Large intestine (tissue), 3 donors: ENCODE measurements around the gene PPEF1. TPM values are rescaled to one million over a fixed set of nuclear protein-coding genes. Genes with fewer than 3 reads are reported as not detected.
"Not testable (repeated sequence)": the region's sequence is repeated elsewhere in the genome, so short reads cannot be mapped to it uniquely, and the experiment has no call there.

ENCODE experiments used
- DNase-seq, 2 donors: peaks; one replicate each; pipeline versions ENCODE4 v3.0.0 to v3.0.0-alpha.2; 2013
- H3K27ac ChIP-seq: one replicate; pipeline ENCODE4 v1.5.1; 2013; ENCODE audit warnings: low read length
- H3K27me3 ChIP-seq: 2 replicates; pipeline ENCODE4 v1.6.1; 2013; ENCODE audit warnings: low read length; ENCODE audit not compliant: control insufficient read depth, insufficient read depth
- H3K36me3 ChIP-seq: 2 replicates; pipeline ENCODE4 v1.6.1; 2013; ENCODE audit warnings: low read length; ENCODE audit not compliant: control insufficient read depth, insufficient read depth
- H3K4me1 ChIP-seq: one replicate; pipeline ENCODE4 v1.6.1; 2013; ENCODE audit warnings: low read length; ENCODE audit not compliant: control insufficient read depth, insufficient read depth
- H3K4me3 ChIP-seq: one replicate; pipeline ENCODE4 v1.5.1; 2013; ENCODE audit warnings: low read length
- H3K9me3 ChIP-seq: one replicate; pipeline ENCODE4 v1.6.1; 2013; ENCODE audit warnings: mild to moderate bottlenecking, low read depth, low read length, moderate library complexity; ENCODE audit not compliant: control insufficient read depth
- WGBS: methylation state at CpG from one replicate; pipeline ENCODE4 v1.1.5; 2013; ENCODE audit warnings: low lambda C conversion rate; ENCODE audit not compliant: insufficient coverage; 5-methylcytosine and 5-hydroxymethylcytosine counted together
- polyA plus RNA-seq: library from polyadenylated mRNA; unstranded; fragments of 120-200 nt; gene quantifications from one replicate; pipeline ENCODE4 v1.2.1, GENCODE V29; 2013

The PPEF1 gene
- polyA plus RNA-seq, 1 donor, result 1.7 TPM

DNA sequence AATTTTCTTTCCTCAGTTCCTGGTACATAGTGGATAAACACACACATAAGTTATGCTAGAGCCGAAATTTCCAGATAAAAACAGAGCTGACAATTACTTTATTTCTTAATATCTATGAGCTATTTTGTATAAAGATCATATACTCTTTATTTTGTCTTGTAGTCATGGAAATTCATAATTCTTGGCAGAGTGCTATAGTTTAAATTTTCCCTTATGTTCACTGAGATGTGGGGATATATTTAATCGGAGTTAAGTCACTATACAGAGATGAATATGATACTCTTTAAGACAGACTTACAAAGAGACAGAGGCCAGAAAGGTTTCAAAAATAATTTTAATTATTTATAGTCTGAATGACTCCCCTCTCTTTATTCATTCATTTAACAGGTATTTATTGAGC is 89.7 kb downstream of the PPEF1 start:
- no peaks in the 10 kb centered on the region for H3K9me3 ChIP-seq
- no peaks in the 10 kb centered on the region for H3K36me3 ChIP-seq
- no peak overlapping the region for H3K27ac ChIP-seq
- WGBS, result no CpG with 5 or more reads among the region's 2 CpGs
- no peak for DNase-seq
- no peaks in the 10 kb centered on the region for H3K4me1 ChIP-seq
- H3K27me3 ChIP-seq, result no peaks in the 10 kb centered on the region
- H3K4me3 ChIP-seq, result no peak overlapping the region

GRCh38 chrX:18799911-18800310 is 92.5 kb downstream of the PPEF1 start:
- Histone ChIP-seq H3K4me1 (no peaks in the 10 kb centered on the region), H3K4me3 (no peak overlapping the region), H3K36me3 (no peaks in the 10 kb centered on the region), H3K27me3 (no peaks in the 10 kb centered on the region), H3K27ac (no peak overlapping the region), H3K9me3 (no peaks in the 10 kb centered on the region)
- WGBS, result no CpG with 5 or more reads among the region's 2 CpGs
- DNase-seq, result no peak

DNA sequence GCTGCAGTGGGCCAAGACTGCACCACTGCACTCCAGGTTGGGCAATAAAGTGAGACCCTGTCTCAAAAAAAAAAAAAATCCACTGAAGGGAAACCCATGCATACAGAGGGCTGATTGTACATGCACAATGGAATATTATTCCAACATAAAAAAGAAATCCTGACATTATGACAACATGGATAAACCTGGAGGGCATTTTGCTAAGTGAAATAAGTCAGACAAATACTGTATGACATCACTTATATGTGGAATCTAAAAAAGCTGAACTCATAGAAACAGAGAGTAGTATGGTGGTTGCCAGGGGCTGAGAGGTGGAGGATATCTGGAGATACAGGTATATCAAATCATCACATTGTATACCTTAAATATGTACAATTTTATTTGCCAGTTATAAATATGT is 102.2 kb downstream of the PPEF1 start:
- Histone ChIP-seq H3K36me3 (no peaks in the 10 kb centered on the region), H3K27ac (no peak overlapping the region), H3K9me3 (no peaks in the 10 kb centered on the region), H3K4me1 (no peaks in the 10 kb centered on the region), H3K4me3 (no peak overlapping the region), H3K27me3 (no peaks in the 10 kb centered on the region)
- DNase-seq, result no peak

GRCh38 chrX:18810416-18810815 is 103.0 kb downstream of the PPEF1 start:
- Histone ChIP-seq H3K4me1 (no peaks in the 10 kb centered on the region), H3K36me3 (no peaks in the 10 kb centered on the region), H3K27me3 (no peaks in the 10 kb centered on the region), H3K4me3 (no peak overlapping the region), H3K27ac (no peak overlapping the region), H3K9me3 (no peaks in the 10 kb centered on the region)
- 100% methylated on average over 1 of the region's 2 CpGs for WGBS
- no peak for DNase-seq

DNA sequence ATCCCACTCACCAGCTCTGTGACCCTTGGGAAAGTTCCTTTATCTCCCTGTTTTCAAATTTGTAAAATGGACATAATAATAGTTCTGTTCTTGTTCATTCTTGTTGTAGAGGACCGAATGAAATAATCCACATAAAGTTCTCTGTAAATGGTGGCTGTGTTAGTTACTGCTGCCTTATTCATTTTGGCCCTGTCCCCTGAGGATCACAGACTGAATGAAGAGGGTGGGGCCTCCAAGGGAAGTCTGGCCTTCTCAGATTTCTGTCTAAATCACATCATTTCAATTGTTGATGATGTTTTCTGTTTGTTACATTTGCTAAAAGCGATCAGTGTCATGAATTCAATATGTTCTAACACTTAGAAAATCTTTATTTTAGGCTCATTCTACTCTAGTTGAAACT is 117.9 kb downstream of the PPEF1 start:
- H3K27ac ChIP-seq, result no peak overlapping the region
- 40% methylated on average over 1 of the region's 2 CpGs for WGBS
- H3K4me3 ChIP-seq, result no peak overlapping the region

DNA sequence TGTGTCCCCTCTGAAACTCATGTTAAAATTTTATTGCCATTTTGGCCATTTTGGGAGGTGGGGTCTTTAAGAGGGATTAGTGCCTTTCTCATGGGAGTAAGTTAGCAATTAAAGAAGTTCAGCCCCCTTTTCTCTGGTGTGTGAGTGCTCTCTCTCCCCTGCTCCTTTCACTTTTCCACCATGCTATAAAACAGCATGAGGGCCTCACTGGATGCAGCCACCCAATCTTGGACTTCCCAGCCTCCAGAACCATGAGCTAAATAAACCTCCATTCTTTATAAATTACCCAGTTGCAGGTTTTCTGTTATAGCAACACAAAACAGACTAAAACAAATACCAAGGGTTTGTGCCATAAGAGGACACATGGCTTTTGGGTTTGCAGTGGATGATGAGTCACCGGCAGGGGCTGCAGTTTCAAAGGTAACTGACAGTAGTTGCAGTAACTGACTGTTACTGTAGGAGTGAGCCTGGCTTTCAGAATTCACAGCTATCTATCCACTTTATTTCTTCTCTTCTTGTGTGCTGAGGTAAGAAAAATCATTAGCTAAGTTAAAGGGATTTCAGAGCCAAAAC is 121.5 kb downstream of the PPEF1 start:
- no CpG with 5 or more reads among the region's 1 CpG for WGBS
- no peaks in the 10 kb centered on the region for H3K9me3 ChIP-seq
- no peak for DNase-seq
- no peak overlapping the region for H3K4me3 ChIP-seq
- H3K27ac ChIP-seq, result no peak overlapping the region
- H3K36me3 ChIP-seq, result no peaks in the 10 kb centered on the region
- no peaks in the 10 kb centered on the region for H3K4me1 ChIP-seq
- no peaks in the 10 kb centered on the region for H3K27me3 ChIP-seq

More for the DNA sequence above, 117.9 kb downstream of the PPEF1 start:
- H3K27me3 ChIP-seq, result no peaks in the 10 kb centered on the region
- no peak for DNase-seq
- no peaks in the 10 kb centered on the region for H3K4me1 ChIP-seq
- no peaks in the 10 kb centered on the region for H3K36me3 ChIP-seq
- H3K9me3 ChIP-seq, result no peaks in the 10 kb centered on the region

- no peak overlapping the region for H3K27ac ChIP-seq
- H3K36me3 ChIP-seq, result no peaks in the 10 kb centered on the region
- H3K4me3 ChIP-seq, result no peak overlapping the region
- no peaks in the 10 kb centered on the region for H3K9me3 ChIP-seq
- no peaks in the 10 kb centered on the region for H3K27me3 ChIP-seq
- H3K4me1 ChIP-seq, result no peaks in the 10 kb centered on the region
- DNase-seq, result no peak
- WGBS, result no CpG with 5 or more reads among the region's 22 CpGs
Observed at GRCh38 chrX:18833071-18833731, 125.8 kb downstream of the PPEF1 start.

DNA sequence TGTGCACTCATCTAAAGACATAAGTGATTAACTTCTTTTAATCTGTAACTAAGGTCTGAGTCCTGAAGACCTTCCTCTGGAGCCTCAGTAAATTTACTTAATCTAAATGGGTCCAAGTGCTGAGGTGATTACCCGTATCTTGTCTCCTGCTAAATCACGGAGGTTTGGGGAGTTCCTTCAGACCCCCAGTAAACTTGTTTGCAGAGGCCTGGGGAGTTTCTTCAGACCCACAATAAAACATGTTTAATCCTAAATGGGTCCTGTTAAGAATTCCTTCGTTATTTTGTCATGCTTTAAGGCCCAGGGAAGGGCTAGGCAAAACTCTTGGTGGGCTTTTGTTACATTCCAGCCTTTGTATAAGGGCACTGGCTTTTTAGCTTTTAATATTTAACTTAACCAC is 140.5 kb downstream of the PPEF1 start:
- not testable (repeated sequence) for DNase-seq, H3K4me1 ChIP-seq, H3K4me3 ChIP-seq, H3K36me3 ChIP-seq, H3K9me3 ChIP-seq, H3K27me3 ChIP-seq, H3K27ac ChIP-seq
- WGBS, result no CpG with 5 or more reads among the region's 3 CpGs

GRCh38 chrX:18855919-18856644 is 148.6 kb downstream of the PPEF1 start:
- Histone ChIP-seq H3K9me3 (no peaks in the 10 kb centered on the region), H3K4me3 (no peak overlapping the region), H3K27me3 (no peaks in the 10 kb centered on the region), H3K4me1 (no peaks in the 10 kb centered on the region), H3K36me3 (no peaks in the 10 kb centered on the region), H3K27ac (no peak overlapping the region)
- DNase-seq, result no peak
- no CpG with 5 or more reads among the region's 1 CpG for WGBS

- no peak for DNase-seq
- Histone ChIP-seq H3K4me1 (no peaks in the 10 kb centered on the region), H3K9me3 (no peaks in the 10 kb centered on the region), H3K27ac (no peak overlapping the region), H3K4me3 (no peak overlapping the region), H3K27me3 (no peaks in the 10 kb centered on the region), H3K36me3 (no peaks in the 10 kb centered on the region)
- no CpG with 5 or more reads among the region's 1 CpG for WGBS
Observed at GRCh38 chrX:18856645-18856997, 149.2 kb downstream of the PPEF1 start.

- H3K27ac ChIP-seq, result no peak overlapping the region
- no peaks in the 10 kb centered on the region for H3K9me3 ChIP-seq
- no peaks in the 10 kb centered on the region for H3K36me3 ChIP-seq
- H3K27me3 ChIP-seq, result no peaks in the 10 kb centered on the region
- WGBS, result no CpG with 5 or more reads among the region's 5 CpGs
- H3K4me3 ChIP-seq, result no peak overlapping the region
- DNase-seq, result no peak
- H3K4me1 ChIP-seq, result no peaks in the 10 kb centered on the region
Observed at GRCh38 chrX:18861511-18861910, 154.1 kb downstream of the PPEF1 start.
